ENCODE data around the gene SLAIN1.
"Not testable (repeated sequence)": the region's sequence is repeated elsewhere in the genome, so short reads cannot be mapped to it uniquely, and the experiment has no call there.

Gene SLAIN1

DNA sequence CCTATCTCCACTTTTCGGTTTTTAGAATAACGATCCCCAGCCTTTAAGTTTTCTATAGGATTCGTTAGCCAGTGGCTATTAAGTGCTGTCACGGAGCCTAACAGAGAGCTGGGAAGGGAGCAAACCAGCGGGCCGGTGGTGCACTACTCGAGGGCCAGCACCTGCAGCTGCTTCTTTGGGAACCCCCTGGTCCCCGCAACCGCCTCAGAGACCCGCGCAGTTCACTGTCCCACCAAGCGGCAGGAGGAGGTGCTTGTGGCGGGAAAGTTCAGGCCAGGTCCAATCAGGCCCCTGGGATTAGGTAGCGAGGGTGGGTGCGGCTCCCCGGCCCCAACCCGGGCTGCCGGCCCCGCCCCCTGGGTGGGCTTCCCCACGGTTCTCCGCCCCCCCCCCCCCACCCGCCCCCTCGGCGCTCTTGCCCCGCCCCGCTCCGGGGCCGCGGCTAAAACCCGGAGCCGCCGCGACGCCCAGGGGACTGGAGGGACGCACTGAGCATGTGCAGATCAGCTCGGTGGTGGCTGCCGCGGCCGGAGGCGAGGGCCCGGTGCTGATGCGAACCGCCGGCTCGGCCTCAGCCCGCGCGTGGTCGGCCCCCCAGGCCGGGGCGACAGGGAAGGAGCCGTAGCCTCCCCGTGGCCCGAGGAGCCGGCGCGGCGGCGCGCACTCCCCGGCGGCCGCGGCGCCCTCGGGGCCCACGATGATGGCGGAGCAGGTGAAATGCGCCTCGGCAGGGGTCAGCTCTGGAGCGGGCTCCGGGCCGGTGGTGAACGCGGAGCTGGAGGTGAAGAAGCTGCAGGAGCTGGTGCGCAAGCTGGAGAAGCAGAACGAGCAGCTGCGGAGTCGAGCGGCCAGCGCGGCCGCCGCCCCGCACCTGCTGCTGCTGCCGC is at the start of gene SLAIN1:
SLAIN1 (plus strand) TSS at position 471 of the 887 bp plus-strand sequence; CDS start at position 698, 227 bp downstream.
- DNase-seq = peak; percentile 89

DNA sequence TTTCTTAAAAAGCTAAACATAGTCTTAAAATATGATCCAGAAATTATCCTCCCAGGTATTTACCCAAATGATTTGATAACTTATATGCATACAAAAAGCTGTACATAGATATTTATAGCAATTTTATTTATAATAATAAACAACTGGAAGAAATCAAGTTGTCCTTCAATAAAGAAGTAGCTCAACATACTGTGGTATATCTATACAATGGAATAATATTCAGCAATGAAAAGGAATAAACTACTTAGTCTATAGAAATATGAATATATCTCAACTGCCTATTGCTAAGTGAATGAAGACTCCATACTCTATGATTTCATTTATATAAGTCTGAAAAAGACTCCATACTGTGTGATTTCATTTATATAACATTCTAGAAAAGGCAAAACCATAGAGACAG is 47.1 kb upstream of the SLAIN1 start:
- DNase-seq = no peak

DNA sequence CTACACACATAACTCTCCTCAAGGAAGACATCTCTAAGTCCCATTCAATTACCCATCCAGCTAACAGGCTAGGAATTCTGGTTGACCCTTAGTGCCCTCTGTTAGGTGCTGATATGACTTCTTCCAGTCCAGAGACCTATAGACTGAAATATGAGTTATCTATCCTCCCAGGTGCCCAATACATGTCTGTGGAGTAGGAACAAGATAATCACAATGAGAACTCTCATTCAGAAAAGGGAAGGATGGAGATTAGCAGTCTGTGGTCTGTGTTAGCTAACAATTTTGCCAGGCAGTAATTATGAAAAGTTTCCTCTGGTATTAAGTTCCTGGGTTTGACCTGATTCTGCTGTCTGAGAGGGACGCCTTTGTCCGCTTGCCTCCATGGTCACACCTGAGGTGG is 44.2 kb upstream of the SLAIN1 start:
- no peak for DNase-seq

DNA sequence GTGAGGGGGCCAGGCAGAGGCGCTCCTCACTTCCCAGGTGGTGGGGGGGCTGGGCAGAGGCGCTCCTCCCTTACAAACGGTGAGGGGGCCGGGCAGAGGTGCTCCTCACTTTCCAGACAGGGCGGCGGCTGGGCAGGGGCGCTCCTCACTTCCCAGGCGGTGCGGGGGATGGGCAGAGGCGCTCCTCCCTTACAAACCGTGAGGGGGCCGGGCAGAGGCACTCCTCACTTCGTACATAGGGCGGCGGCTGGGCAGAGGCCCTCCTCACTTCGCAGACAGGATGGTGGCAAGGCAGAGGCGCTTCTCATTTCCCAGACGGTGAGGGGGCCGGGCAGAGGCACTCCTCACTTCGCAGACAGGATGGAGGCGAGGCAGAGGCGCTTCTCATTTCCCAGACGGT is 37.5 kb upstream of the SLAIN1 start:
- DNase-seq = not testable (repeated sequence)

DNA sequence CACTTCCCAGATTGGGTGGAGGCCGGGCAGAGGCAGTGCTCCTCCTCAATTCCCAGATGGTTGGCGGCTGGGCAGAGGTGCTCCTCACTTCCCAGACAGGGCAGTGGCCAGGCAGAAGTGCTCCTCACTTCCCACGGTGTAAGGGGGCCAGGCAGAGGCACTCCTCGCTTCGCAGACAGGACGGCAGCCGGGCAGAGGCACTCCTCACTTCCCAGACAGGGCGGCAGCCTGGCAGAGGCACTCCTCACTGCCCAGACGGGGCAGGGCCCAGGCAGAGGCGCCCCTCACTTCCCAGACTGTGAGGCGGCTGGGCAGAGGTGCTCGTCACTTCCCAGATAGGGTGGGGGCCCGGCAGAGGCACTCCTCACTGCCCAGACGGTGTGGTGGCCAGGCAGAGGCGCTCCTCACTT is 36.6 kb upstream of the SLAIN1 start:
- DNase-seq = no peak

DNA sequence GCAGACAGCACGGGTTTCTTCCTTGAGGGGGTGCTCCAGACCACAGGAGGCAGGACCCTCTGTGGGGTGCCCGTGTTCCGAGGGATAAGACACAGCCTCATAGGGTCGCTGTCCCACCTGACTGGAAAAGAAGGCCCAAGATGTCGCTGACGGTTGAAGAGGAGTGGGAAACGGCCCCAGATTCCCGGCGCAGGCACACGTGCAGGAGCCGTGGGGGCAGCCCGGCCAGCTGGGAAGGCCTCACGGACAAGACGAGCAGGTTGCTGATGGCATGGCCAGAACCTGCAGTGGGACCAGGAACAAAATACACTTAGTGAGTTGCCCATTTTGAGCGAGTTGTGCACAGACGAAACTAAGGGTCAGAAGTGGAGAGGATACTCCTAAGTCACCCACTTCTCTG is 35.2 kb upstream of the SLAIN1 start:
- DNase-seq = not testable (repeated sequence)

DNA sequence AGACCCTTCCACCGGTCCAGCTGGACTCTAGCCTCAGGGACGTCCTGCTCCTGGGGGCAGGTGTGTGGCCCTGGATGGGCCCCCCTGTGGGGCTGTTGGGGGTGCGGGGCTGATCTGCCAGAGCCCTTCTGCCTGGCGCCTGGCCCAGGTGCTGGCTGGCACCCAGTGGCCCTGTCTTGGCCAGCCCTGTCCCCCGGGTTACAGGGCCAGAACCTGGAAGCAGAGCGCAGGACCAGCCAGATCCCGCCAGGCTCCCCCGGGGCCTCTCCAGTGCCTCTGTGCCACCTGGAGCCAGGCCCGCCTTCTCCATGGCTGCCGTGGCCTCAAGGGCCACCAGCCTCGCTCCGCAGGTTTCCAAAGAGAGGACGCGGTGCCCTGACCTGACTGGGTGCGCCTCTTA is 34.7 kb upstream of the SLAIN1 start:
- DNase-seq = not testable (repeated sequence)

DNA sequence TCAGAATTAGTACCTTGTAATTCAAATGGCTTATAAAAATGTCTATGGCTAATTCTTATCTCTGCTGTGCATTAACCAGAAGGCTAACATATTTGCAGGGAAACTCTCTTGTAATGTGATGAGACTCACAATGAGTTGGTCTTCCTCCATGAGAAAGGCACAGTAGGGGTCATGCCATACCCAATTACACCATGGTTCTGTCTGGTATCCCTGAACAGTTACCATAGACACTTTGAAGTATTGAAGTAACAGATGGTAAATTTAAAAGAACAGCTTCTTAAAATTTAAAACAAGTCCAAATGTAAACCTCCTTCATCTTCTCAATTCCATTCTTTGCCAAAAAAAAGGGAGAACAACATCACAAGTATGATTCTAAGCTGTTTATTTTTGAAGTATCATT is 22.6 kb upstream of the SLAIN1 start:
- DNase-seq = no peak

DNA sequence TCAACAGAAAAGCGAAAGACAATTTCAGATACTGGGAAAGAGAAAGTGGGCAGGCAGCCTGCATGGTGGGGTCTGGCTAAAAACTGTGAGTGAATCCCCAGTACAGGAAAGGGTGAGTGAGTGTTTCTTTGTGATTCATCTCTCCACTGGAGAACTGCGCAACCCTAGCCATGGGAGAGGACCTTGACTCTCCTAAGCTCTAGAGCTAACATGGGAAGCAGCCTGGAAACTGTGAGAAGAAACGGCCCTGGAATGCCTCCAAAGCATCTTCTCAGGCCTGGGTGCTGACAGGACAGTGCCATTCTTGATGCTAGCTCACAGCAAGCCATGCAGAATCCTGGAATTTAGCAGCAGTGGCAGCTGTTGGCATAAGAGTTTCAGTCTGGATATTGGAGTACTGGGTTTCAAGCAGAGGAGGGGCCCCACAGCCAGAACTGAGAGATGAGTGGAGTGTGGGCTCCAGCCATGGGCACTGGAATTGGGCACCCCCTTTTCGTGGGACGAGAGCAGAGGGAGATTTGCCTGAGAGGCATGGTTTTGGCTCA is 18.7 kb upstream of the SLAIN1 start:
- DNase-seq = no peak

DNA sequence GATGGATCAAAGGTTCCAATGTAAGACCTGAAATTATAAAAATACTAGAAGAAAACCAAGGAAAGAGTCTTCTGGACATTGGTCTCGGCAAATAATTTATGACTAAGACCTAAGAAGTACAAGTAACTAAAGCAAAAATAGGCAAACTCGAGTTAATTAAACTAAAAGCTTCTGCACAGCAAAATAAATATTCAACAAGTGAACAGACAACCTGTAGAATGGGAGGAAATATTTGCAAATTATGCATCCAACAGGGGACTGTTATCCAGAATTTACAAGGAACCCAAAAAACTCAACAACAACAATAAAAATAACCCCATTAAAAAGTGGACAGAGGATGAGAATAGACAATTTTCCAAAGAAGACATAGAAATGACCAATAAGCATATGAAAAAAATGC is 9.7 kb upstream of the SLAIN1 start:
- no peak for DNase-seq

DNA sequence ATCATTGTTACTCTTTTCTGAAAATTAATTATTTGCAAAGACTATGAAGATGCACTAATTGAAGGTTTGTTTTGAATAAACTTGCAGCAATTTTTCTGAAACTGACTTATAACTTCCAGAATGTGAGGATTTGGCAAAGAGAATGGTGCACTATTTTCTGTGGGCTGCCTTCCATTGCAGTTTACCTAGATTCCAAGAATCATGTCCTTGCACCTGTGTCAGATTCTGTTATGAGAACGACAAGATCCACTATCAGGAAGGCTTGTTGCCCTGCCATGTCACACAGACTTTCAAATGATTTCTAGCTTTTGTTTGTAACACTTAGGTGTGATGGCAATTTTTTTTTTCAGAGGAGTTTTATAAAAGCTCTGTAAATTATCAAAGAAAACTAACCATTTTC is 5.6 kb upstream of the SLAIN1 start:
- DNase-seq = no peak

DNA sequence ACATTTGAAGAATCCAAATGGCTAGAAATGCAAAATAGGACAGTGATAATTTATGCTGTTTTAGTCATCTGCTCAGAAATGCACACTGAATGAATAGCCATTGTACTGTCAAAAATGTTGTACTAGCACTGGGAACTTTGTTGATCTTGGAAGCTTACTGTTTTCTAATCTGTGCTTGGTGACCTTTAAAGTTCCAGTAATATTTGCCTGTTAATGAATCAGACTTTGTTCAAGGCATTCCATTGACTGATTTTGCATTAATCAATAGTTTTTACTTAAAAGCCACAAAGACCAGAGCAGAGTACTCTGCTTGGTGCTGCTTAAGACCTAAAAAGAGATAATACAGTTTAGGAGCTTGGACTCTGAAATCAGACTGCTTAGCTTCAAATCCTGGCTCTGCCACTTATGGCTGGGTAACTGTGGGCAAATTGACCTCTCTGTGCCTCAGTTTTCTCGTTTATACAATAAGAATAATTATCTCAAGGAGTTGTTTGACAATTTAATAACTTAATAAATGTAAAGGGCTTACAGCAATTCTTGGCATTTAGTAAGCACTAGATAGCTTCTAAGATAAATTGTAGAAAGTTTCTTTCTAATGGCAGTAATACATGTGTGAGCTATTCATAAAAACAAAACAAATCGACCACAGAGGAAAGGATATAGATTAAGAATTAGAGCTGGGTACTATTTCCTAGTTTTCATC is 4.6 kb upstream of the SLAIN1 start:
- DNase-seq = no peak

DNA sequence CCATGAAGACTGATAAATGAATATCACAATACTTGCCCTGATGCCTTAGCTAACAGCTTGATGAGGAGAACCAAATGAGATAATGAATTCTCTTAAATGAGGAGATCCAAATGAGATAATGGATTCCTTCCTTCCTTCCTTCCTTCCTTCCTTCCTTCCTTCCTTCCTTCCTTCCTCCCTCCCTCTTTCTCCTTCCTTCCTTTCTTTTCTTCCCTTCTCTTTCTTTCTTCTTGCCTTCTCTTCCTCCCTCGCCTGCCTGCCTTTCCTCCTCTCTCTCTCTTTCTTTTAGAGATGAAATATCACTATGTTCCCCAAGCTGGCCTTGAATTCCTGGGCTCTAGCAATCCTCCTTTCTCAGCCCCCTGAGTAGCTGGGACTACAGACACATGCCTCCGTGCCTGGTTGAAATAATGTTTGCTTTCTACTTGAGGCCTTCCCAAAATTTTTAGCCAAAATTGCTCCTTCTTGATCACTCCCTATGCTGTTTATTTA is 4.0 kb upstream of the SLAIN1 start:
- DNase-seq = no peak

DNA sequence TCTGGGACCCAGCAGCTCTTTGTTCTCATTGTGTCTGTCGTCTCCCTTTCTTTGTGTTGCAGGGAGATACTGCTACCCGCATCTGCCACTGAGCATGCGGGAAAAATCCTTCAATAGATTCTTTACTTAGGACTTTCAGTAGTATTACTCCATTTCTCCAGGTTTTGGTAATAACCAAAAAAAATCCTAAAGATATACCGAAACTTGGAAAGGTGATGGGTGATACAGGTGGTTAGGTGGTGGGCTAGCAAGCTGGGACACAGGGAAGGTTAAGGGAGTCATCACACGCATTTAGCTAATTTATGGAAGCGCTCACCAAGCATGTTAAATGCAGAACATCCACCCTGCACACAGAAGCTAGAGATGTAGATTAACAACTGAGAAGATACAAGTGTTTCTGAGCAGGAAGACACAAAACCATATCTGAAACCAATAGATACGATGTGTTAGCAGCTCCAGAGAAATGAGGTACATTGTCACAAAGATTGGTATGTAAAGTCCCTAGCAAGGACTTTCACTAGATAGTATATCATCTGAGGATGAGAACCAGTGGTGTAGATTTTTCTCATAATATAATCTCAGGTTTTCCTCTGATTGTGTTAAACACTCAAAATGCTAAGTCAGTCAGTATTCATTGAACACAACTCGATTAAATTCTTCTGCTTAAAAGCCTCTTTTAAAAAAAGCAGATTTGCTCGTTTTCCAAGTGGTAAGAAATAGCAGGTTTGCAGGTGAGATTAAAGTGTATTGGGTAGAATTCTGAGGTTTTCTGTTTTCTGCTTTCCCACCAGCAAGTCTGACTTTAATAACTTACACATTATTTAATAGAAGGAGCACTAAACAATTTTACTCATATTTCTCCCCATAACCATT is 1.2 kb upstream of the SLAIN1 start:
- DNase-seq = peak; percentile 37

DNA sequence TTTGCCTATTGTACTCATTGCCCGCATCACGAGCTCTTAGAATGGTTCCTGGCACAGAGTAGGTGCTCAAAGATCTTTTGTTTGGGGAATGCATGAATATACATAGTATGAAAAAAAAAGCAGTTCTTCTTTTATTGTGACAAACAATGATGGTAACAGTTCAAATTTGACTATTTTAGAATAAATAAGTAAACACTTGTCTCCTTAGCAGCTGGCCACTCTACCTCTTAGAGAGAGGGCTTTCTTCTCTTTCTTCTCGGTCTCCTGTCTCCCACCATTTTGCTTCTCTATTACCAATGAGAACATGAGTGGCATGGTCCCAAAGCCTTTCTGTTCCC is 639 bp upstream of the SLAIN1 start:
- DNase-seq = peak; percentile 66

DNA sequence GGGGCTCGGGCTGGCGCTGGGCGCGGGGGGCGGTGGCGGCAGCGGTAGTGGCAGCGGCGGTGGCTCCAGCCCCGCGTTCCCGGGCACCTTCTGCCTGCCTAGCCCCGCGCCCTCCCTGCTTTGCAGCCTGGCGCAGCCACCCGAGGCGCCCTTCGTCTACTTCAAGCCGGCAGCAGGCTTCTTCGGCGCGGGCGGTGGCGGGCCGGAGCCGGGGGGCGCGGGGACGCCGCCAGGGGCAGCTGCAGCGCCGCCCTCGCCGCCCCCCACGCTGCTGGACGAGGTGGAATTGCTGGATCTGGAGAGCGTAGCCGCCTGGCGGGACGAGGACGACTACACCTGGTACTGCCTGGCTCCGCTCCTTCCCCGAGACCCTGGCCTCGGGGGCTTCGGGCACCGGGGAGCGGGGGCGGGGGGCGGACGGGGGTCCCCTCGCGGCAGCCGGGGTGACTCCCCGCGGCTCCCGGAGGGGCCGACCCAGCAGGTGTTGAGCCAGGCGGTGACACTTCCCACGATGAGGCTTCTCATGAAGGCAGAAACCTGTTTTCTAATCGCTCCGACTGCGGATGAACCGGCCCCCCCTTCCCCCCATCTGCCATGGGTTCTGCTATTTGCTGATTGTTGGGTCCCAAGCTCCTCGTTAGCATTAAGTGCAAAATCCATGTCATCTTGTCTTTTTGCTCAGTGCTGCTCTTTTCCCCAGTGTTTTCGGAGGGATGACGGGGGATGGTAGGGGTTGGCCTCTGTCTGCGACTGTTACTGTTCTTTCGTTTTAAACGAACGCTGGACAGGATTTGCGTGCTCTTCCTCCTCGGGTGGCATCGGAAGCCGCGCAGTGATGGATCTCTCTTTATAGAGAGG is 943 bp downstream of the SLAIN1 start:
- DNase-seq = peak; percentile 47

DNA sequence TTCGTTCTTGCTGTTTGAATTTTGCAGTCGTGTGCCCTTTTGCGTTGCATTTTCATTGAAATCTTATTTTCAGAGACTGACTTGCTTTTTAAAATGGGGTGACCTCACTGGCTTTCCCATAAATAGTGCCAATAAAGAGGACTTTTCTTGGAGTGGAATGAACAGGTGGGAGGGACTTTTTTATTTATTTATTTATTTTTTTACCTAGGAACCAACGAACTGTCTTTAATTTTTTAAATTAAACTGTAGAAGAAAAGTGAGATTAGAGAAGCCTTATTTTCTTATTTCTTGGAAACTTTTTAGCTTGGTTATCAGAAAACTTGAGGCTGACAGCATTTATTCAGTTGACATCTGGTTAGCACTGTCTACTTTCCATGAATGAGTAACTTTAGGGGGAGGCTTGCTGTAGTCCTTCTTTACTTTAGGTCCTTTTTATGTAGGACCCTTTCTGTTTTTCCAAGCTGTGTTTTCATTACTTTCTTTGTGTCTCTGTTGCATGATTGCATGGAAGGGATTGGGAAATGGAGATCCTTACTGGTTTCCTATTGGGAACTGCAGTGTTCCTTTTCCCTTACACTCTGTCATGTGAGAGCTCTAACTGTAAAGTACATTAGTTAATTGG is 1.7 kb downstream of the SLAIN1 start:
- no peak for DNase-seq

DNA sequence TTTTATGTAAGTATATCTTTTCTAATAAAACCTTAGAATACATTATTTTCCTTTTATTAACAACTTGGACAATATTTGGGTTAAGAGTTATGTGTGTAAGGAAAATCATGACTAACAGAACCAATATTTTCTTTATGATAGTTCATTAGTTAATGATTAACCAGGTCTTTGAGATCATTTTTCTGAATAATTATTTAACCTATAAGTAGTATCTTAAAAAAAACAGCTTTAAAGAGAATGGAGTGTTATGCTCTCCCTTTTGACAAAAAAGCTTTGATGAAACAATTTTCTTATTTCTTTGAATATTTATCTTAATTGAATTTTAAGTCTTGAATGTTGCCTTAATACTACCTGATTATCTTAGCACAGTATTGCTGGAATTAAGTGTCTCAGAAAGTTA is 3.8 kb downstream of the SLAIN1 start:
- DNase-seq = no peak

DNA sequence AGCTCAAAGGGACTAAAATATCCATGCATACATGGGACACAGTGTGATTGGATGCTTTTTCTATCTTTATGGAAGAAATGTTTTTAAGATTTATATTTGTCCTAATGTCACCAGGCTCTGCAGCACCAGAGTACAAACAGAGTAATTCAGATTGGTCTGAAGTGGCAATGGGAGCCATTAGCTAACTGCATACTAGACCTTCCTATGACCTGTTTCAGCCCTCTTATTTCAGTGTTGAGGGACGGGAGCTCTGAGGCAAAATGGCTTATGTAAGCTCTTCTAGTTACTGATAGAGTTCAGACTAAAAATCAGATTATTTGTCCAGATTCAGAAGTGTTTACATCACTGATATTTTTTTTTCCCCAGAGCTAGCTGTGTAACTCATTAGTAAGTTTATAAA is 4.9 kb downstream of the SLAIN1 start:
- no peak for DNase-seq

DNA sequence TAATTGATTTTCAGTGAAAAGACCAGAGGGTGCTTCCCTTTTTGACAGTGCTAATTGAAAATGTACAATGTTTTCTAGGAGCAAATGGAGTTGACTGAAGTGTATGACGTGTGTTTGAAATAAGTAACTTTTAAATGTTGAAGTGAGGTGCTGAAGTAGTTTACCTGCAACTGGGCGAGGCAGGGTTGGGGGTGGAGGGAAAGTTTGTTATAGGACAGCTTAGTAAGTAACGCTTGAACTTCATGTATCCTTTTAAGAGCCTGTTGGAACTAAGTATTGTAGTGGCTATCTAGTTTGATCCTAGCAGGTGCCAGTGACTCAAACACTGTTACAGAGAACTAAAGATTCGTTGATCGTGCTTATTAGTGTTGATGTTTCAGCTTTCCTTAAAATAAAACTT is 5.9 kb downstream of the SLAIN1 start:
- no peak for DNase-seq

DNA sequence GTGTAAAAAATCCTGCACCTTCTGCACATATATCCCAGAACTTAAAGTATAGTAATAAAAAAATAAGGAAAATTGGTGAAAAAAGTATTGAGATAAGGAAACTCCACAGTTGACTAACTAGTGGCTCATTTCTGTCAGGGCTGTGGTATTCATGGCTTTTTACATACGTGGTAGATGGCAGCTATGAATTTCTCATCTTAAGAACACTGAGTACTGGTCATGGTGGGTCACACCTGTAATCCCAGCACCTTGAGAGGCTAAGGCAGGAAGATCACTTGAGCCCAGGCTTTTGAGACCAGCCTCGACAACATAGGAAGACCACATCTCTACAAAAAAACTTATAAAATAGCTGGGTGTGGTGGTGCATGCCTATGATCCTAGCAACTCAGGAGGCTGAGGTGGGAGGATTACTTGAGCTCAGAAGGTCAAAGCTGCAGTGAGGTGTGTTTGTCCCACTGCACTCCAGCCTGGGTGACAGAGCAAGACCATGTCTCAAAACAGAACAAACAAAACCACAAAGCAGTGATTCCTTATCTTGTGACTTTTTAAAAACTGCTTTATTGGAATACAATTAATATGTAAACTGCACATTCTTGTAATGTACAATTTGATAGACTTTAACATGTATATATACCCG is 16.8 kb downstream of the SLAIN1 start:
- DNase-seq = no peak

Measured in NCI-H1694 treated with DMSO at 0.1 percent for 48 hours (cell line).